ENCODE results near the gene RACK1.

Gene RACK1

DNA sequence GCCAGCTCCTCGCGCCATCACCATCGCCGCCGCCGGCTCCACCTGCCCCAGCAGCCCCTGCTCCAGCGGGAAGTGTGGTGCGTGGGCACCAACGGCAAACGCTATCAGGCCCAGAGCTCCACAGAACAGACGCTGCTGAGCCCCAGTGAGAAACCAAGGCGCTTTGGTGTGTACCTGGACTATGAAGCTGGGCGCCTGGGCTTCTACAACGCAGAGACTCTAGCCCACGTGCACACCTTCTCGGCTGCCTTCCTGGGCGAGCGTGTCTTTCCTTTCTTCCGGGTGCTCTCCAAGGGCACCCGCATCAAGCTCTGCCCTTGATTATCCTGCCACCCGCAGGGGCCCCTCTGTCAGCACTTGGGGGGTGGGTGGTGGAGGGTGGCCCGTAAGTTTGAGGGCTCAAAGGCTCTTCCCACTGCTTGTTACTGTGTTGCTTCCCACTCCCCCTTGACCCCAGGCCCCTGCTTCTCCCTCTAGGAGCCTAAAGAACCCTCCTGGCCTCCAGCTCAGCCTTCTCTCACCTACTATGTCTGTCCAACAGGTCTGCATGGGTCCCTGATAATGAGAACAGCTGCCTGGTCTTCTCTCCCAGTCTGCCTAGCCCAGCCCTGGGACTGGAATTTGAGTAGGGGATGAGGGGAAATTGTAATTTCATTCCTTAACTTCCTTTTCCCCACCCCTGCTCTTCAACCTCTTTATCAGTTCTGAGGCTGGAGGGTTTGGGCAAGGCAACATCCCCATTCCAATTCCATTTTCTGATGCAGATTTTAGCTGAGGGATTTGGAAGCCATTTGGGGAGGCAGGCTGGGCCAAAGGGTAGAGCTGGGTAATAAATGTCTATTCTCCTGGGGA is 9.0 kb downstream of the RACK1 start:
- Histone ChIP-seq H3K4me3 (replicated peaks; ENCODE audit: insufficient read depth, low read length) (no peak overlapping the region), H3K27ac (replicated peaks) (no peak overlapping the region), H3K27me3 (ENCODE audit: insufficient read depth, poor library complexity, severe bottlenecking) (no peaks in the 10 kb centered on the region)
- DNase-seq (ENCODE audit: low read depth in 1 of 2, low spot score in 1 of 2): no peak
- TF ChIP-seq, protein P1, sequence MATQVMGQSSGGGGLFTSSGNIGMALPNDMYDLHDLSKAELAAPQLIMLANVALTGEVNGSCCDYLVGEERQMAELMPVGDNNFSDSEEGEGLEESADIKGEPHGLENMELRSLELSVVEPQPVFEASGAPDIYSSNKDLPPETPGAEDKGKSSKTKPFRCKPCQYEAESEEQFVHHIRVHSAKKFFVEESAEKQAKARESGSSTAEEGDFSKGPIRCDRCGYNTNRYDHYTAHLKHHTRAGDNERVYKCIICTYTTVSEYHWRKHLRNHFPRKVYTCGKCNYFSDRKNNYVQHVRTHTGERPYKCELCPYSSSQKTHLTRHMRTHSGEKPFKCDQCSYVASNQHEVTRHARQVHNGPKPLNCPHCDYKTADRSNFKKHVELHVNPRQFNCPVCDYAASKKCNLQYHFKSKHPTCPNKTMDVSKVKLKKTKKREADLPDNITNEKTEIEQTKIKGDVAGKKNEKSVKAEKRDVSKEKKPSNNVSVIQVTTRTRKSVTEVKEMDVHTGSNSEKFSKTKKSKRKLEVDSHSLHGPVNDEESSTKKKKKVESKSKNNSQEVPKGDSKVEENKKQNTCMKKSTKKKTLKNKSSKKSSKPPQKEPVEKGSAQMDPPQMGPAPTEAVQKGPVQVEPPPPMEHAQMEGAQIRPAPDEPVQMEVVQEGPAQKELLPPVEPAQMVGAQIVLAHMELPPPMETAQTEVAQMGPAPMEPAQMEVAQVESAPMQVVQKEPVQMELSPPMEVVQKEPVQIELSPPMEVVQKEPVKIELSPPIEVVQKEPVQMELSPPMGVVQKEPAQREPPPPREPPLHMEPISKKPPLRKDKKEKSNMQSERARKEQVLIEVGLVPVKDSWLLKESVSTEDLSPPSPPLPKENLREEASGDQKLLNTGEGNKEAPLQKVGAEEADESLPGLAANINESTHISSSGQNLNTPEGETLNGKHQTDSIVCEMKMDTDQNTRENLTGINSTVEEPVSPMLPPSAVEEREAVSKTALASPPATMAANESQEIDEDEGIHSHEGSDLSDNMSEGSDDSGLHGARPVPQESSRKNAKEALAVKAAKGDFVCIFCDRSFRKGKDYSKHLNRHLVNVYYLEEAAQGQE (IDR thresholded peaks at IDR 0.05; ENCODE audit: insufficient replicate concordance, low read depth): no peak
- TF ChIP-seq POLR2AphosphoS5 (IDR thresholded peaks at IDR 0.05; ENCODE audit: low read depth): peak; percentile 61; the same call in 1 of the 2 replicates
- TF ChIP-seq GABPA (IDR thresholded peaks at IDR 0.05; ENCODE audit: low read depth): no peak

DNA sequence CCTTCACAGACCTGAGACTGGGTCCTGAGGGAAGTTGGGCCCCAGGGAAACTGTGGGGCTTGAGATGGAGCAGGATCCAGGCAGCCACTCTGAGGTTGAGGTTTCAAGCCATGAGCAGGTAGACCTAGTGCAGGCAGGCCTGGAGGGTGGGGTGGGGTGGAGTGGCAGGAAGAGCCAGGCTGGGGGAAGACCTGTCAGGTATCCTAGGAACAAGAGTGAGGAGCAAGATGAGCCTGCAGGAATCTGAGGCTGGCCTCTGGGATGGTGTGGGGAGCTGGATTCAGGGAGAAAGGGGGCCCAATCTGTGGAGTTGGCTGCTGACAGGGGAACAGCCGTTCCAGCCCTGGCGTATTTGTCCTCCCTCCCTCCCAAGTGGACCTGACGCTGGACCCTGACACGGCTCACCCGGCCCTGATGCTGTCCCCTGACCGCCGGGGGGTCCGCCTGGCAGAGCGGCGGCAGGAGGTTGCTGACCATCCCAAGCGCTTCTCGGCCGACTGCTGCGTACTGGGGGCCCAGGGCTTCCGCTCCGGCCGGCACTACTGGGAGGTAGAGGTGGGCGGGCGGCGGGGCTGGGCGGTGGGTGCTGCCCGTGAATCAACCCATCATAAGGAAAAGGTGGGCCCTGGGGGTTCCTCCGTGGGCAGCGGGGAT is 9.8 kb downstream of the RACK1 start:
- Histone ChIP-seq H3K4me3 (replicated peaks; ENCODE audit: insufficient read depth, low read length) (no peak overlapping the region), H3K27me3 (ENCODE audit: insufficient read depth, poor library complexity, severe bottlenecking) (no peaks in the 10 kb centered on the region), H3K27ac (replicated peaks) (no peak overlapping the region)
- TF ChIP-seq, protein P2, sequence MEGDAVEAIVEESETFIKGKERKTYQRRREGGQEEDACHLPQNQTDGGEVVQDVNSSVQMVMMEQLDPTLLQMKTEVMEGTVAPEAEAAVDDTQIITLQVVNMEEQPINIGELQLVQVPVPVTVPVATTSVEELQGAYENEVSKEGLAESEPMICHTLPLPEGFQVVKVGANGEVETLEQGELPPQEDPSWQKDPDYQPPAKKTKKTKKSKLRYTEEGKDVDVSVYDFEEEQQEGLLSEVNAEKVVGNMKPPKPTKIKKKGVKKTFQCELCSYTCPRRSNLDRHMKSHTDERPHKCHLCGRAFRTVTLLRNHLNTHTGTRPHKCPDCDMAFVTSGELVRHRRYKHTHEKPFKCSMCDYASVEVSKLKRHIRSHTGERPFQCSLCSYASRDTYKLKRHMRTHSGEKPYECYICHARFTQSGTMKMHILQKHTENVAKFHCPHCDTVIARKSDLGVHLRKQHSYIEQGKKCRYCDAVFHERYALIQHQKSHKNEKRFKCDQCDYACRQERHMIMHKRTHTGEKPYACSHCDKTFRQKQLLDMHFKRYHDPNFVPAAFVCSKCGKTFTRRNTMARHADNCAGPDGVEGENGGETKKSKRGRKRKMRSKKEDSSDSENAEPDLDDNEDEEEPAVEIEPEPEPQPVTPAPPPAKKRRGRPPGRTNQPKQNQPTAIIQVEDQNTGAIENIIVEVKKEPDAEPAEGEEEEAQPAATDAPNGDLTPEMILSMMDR (IDR thresholded peaks at IDR 0.05; ENCODE audit: insufficient read depth, low read length): no peak
- peak; percentile 38 for TF ChIP-seq POLR2AphosphoS5 (IDR thresholded peaks at IDR 0.05; ENCODE audit: low read depth)
- no peak for DNase-seq (ENCODE audit: low read depth in 1 of 2, low spot score in 1 of 2)

DNA sequence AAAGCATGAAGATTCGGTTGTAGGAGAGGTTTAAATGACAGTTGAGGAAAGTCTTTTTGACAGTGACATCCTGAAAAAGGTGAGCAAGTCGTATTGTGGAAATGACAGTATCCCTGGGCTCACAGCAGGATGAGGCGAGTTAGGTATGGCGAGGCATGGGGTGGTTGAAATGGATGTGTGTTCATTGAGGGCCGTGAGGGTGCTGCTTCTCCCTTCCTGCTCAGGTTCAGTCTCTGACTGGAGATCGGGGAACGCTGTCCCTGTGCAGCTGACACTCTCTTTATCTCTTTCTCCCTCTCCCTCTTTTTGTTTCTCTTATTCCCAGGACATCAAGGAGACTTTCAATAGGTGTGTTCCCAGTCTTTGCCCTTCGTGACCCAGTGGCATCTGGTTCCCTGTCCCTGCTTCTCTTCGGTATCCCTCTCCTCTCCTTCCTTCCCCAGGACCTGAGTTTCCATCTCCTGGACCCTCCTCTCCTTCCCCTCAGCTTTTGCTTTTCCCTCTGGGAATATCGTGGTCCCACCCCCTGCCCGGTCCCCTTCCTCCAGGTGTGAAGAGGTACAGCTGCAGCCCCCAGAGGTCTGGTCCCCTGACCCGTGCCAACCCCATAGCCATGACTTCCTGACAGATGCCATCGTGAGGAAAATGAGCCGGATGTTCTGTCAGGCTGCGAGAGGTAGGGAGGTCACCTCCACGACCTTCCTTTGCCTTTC is 10.5 kb downstream of the RACK1 start:
- H3K27ac ChIP-seq (replicated peaks): no peak overlapping the region

More for the DNA sequence above, 10.5 kb downstream of the RACK1 start:
- H3K4me3 ChIP-seq (replicated peaks; ENCODE audit: insufficient read depth, low read length): no peak overlapping the region
- no peaks in the 10 kb centered on the region for H3K27me3 ChIP-seq (ENCODE audit: insufficient read depth, poor library complexity, severe bottlenecking)
- DNase-seq (ENCODE audit: low read depth in 1 of 2, low spot score in 1 of 2): no peak
- TF ChIP-seq, protein P1 (IDR thresholded peaks at IDR 0.05; ENCODE audit: insufficient replicate concordance, low read depth): no peak
- TF ChIP-seq GABPA (IDR thresholded peaks at IDR 0.05; ENCODE audit: low read depth) (no peak), SPI1 (IDR thresholded peaks at IDR 0.05; ENCODE audit: borderline replicate concordance, low read depth) (no peak)
- TF ChIP-seq, protein P2 (IDR thresholded peaks at IDR 0.05; ENCODE audit: insufficient read depth, low read length): no peak
